NCI-H524 treated with DMSO at 0.1 percent for 48 hours (cell line): ENCODE results near the gene CD302.
"Not testable (repeated sequence)": the region's sequence is repeated elsewhere in the genome, so short reads cannot be mapped to it uniquely, and the experiment has no call there.

ENCODE experiments used
- DNase-seq: peaks from one replicate; lab custom pipeline; 2025; lab: John Stamatoyannopoulos, UW

CD302 gene

GRCh38 chr2:159793326-159793725, 4.7 kb downstream of the CD302 start:
- DNase-seq, result no peak

GRCh38 chr2:159792599-159792998, 5.4 kb downstream of the CD302 start:
- DNase-seq, result no peak

- DNase-seq, result no peak
Observed at GRCh38 chr2:159792036-159792435, 6.0 kb downstream of the CD302 start.

GRCh38 chr2:159790323-159790722, 7.7 kb downstream of the CD302 start:
- DNase-seq, result no peak

- DNase-seq, result no peak
Observed at GRCh38 chr2:159788253-159788652, 9.8 kb downstream of the CD302 start.

GRCh38 chr2:159787647-159788046, 10.4 kb downstream of the CD302 start:
- not testable (repeated sequence) for DNase-seq

- DNase-seq, result no peak
Observed at GRCh38 chr2:159786938-159787337, 11.1 kb downstream of the CD302 start.

GRCh38 chr2:159785195-159785594, 12.8 kb downstream of the CD302 start:
- no peak for DNase-seq

- DNase-seq, result not testable (repeated sequence)
Observed at GRCh38 chr2:159784744-159785143, 13.3 kb downstream of the CD302 start.

GRCh38 chr2:159783556-159783955, 14.5 kb downstream of the CD302 start:
- DNase-seq, result no peak

- no peak for DNase-seq
Observed at GRCh38 chr2:159776321-159776720, 21.7 kb downstream of the CD302 start.

GRCh38 chr2:159775021-159775420, 23.0 kb downstream of the CD302 start:
- DNase-seq, result no peak

GRCh38 chr2:159774370-159774990, 23.5 kb downstream of the CD302 start:
- no peak for DNase-seq

GRCh38 chr2:159773886-159774285, 24.1 kb downstream of the CD302 start:
- DNase-seq, result no peak

GRCh38 chr2:159773426-159773825, 24.6 kb downstream of the CD302 start:
- no peak for DNase-seq

- DNase-seq, result no peak
Observed at GRCh38 chr2:159769147-159769546, 28.9 kb downstream of the CD302 start.

GRCh38 chr2:159762075-159762474, 35.9 kb downstream of the CD302 start:
- DNase-seq, result no peak

- DNase-seq, result no peak
Observed at GRCh38 chr2:159760326-159760725, 37.7 kb downstream of the CD302 start.

- DNase-seq, result no peak
Observed at GRCh38 chr2:159759577-159759976, 38.4 kb downstream of the CD302 start.

GRCh38 chr2:159758686-159759085, 39.3 kb downstream of the CD302 start:
- no peak for DNase-seq

- DNase-seq, result no peak
Observed at GRCh38 chr2:159758239-159758638, 39.8 kb downstream of the CD302 start.

- DNase-seq, result no peak
Observed at GRCh38 chr2:159755788-159756187, 42.2 kb downstream of the CD302 start.

- no peak for DNase-seq
Observed at GRCh38 chr2:159755014-159755413, 43.0 kb downstream of the CD302 start.

GRCh38 chr2:159753797-159754196, 44.2 kb downstream of the CD302 start:
- no peak for DNase-seq

- no peak for DNase-seq
Observed at GRCh38 chr2:159750873-159751272, 47.1 kb downstream of the CD302 start.
